ENCODE data around the gene ZNF624. TPM values are rescaled to one million over a fixed set of nuclear protein-coding genes. Genes with fewer than 3 reads are reported as not detected.
A peak's percentile ranks its signal among the peaks of the same experiment; 100 is the strongest.
"Not testable (repeated sequence)": the region's sequence is repeated elsewhere in the genome, so short reads cannot be mapped to it uniquely, and the experiment has no call there.

The ZNF624 gene
- total RNA-seq (10 to 100 TPM in 3 of 7 donors, 1 to 10 TPM in 4; 7.9 to 19.8 (median 9.1) TPM), polyA plus RNA-seq (1 to 10 TPM; 1.3 to 2.7 (median 1.5) TPM)
- long read RNA-seq, donor 1, full-length matches to known transcripts, result 4 of 4 reads
- long read RNA-seq, donor 1, partial matches to known transcripts, result 0 of 4 reads
- long read RNA-seq, donor 1, other reads (novel, unspliced or antisense), result 0 of 4 reads
- long read RNA-seq, donor 2, full-length matches to known transcripts, result 1 of 1 reads
- long read RNA-seq, donor 2, partial matches to known transcripts, result 0 of 1 reads
- long read RNA-seq, donor 2, other reads (novel, unspliced or antisense), result 0 of 1 reads

DNA sequence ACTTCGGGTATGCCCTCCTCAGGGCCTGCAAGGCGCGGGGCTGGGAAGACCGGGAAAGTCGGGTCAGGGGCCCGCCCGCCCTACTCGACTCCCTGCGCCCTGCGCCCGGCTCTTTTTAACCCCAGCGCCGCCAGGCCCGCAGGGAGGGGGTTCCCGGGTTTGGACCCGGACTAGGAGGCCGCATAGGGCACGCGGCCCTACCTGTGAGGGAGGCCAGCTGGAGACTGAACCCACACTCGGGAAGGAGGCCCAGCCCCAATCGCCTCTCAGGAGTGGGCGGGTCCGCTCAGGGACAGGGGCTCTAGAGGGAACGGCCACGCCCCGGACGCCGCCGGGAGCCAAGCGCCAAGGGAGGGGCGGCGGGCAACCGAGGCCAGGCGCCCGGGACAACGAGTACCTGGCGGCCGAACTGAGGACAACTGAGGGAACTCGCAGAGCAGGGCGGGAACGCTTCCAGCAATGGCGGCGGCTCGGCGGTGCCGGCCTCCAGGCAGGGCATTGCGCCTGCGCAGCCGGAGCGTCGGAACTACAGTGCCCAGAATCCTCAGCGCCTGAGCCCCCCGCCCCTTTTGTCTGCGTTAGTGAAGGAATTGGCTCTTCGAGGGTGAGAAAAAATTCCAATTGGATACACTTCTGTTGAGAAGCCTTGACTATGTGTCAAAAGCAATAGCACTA, at the start of gene ZNF624:
TSS of gene ZNF624 (minus strand) at position 484 of the 675 bp plus-strand sequence.
- TF ChIP-seq, protein P1, sequence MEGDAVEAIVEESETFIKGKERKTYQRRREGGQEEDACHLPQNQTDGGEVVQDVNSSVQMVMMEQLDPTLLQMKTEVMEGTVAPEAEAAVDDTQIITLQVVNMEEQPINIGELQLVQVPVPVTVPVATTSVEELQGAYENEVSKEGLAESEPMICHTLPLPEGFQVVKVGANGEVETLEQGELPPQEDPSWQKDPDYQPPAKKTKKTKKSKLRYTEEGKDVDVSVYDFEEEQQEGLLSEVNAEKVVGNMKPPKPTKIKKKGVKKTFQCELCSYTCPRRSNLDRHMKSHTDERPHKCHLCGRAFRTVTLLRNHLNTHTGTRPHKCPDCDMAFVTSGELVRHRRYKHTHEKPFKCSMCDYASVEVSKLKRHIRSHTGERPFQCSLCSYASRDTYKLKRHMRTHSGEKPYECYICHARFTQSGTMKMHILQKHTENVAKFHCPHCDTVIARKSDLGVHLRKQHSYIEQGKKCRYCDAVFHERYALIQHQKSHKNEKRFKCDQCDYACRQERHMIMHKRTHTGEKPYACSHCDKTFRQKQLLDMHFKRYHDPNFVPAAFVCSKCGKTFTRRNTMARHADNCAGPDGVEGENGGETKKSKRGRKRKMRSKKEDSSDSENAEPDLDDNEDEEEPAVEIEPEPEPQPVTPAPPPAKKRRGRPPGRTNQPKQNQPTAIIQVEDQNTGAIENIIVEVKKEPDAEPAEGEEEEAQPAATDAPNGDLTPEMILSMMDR (IDR thresholded peaks at IDR 0.05 in 8 of 11, conservative IDR thresholded peaks at IDR 0.05 in 3 of 11), result peak in 3 of 11 experiments; percentile 14 to 30 (median 26)
- TF ChIP-seq POLR2AphosphoS5 (IDR thresholded peaks at IDR 0.05) (peak; percentile 92 to 94 (median 93)), POLR2A (IDR thresholded peaks at IDR 0.05) (no peak)

DNA sequence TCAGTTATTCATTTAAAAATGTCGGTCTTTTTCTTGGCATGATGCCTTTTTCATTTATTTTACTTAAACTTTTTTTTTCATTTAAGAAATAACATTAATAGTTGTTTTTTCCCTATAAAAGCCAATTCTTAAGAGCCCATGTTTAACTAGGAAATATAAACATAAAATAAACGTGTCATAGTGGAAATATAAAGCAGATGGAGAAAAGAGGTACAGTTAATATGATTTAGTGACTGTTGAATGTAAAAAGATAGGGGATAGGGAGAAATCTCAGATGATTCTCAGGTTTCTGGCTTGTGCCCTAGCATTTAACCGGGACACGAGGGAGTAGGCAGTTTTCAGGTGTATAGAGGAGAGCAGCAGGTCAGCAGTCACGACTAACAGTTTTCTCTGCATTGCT, 44.0 kb upstream of the ZNF624 start:
- H3K9me3 ChIP-seq; intact Hi-C loops (cut with DNase I; ENCODE audit: low total_unique reads); DNase-seq; H3K36me3 ChIP-seq; H3K4me3 ChIP-seq; H3K4me1 ChIP-seq; H3K27me3 ChIP-seq (replicated peaks in 1 of 7); H3K27ac ChIP-seq: not testable (repeated sequence)
- WGBS, 5 donors, result 74 to 84% (median 78%) methylated on average over 5 of the region's 5 CpGs

More for the DNA sequence above, at the start of gene ZNF624:
- peak; percentile 95 for DNase-seq
- intact Hi-C loops (cut with DNase I; ENCODE audit: low total_unique reads), result no loop called here
- Histone ChIP-seq H3K9me3 (no peaks in the 10 kb centered on the region), H3K36me3 (peaks cover 0 to 13% (median 0%) of the 10 kb centered on the region in 6 donors), H3K27me3 (replicated peaks in 1 of 7) (peaks cover 0 to 6% (median 0%) of the 10 kb centered on the region in 7 donors), H3K4me3 (peak within 1 kb of the TSS; percentile 60 to 90 (median 76)), H3K4me1 (peaks cover 10 to 29% (median 20%) of the 10 kb centered on the region in 6 donors), H3K27ac (peak within 1 kb of the TSS; percentile 86 to 91 (median 88))
- 0 to 1% (median 0%) methylated on average over 16 to 55 of the region's 55 CpGs for WGBS, 5 donors

DNA sequence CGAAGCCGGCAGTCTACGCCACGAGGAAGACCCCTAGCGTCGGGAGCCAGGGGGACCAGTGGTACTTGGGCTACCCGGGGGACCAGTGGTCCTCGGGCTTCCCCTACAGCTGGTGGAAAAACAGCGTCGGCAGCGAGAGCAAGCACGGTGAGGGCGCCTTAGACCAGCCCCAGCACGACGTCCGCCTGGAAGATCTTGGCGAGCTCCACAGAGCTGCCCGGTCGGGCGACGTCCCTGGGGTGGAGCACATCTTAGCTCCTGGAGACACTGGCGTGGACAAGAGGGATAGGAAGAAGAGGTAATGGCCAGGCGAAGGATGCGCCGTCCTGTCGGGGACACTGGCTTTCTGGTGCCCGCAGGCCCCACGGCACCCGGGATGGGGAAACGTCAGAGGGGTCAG, 36.8 kb upstream of the ZNF624 start:
- H3K4me3 ChIP-seq; DNase-seq; intact Hi-C loops (cut with DNase I; ENCODE audit: low total_unique reads); H3K4me1 ChIP-seq; H3K27ac ChIP-seq; H3K36me3 ChIP-seq; H3K27me3 ChIP-seq (replicated peaks in 1 of 7); H3K9me3 ChIP-seq: not testable (repeated sequence)
- 62 to 92% (median 84%) methylated on average over 20 to 30 of the region's 30 CpGs for WGBS, 5 donors

DNA sequence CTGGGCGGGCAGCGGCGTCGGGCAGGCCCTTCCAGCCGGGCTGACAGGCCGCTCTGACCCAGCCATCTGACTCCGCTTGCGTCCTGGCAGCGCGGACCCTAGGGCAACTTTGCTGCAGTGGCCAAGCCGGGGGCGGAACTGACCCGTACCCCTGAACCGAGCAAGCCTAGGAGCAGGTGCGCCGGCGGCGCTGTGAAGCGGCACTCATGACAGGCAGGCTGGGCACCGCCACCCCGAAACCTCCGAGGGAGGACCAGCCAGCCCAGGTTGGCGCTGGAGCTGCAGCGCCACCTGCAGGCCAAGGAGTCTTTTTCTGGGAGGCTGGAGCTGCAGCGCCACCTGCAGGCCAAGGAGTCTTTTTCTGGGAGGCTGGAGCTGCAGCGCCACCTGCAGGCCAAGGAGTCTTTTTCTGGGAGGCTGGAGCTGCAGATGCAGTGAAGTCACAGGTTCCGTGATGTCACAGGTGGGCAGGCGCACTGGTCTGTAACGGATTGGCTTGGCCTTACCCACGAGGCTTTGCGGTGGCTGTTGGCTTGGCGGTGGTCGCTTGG, 36.2 kb upstream of the ZNF624 start, which contains the start of gene CCDC144A:
TSS of gene CCDC144A (plus strand) at position 511 of the 551 bp plus-strand sequence. CDS start 160 bp downstream, outside the sequence.
- H3K4me1 ChIP-seq; intact Hi-C loops (cut with DNase I; ENCODE audit: low total_unique reads); H3K27ac ChIP-seq; H3K27me3 ChIP-seq (replicated peaks in 1 of 7); H3K9me3 ChIP-seq; DNase-seq; H3K36me3 ChIP-seq; H3K4me3 ChIP-seq: not testable (repeated sequence)
- TF ChIP-seq, protein P1 (IDR thresholded peaks at IDR 0.05 in 8 of 11, conservative IDR thresholded peaks at IDR 0.05 in 3 of 11), result peak in 10 of 11 experiments; percentile 21 to 82 (median 40)
- WGBS, 5 donors, result 30 to 77% (median 64%) methylated on average over 6 to 33 of the region's 33 CpGs; no CpG with 5 or more reads in 1 of the 5 donors

DNA sequence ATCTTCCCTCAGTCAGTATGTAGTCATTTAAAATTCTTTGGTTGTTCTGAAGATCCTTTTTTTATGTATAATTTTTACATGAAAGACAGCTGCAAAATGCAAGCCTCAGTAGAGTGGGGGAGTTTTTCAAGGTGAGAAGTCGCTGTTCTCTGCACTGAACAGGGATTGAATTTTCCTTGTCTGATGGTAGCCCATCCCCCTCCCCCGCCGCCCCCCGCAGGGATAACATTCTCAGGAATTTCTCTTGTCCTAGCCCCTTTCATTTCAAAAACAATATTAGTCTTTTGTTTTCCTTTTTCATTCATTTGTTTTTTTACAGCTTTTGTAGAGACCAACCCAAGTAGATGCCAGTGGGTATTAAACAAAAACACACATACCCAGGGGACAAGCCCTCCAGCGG, 33.5 kb upstream of the ZNF624 start:
- H3K36me3 ChIP-seq; H3K4me1 ChIP-seq; intact Hi-C loops (cut with DNase I; ENCODE audit: low total_unique reads); H3K4me3 ChIP-seq; H3K9me3 ChIP-seq; DNase-seq; H3K27ac ChIP-seq: not testable (repeated sequence)
- 57 to 70% (median 65%) methylated on average over 5 of the region's 5 CpGs for WGBS, 5 donors
- H3K27me3 ChIP-seq (replicated peaks in 1 of 7), result peaks cover 0 to 27% (median 4%) of the 10 kb centered on the region in 7 donors

DNA sequence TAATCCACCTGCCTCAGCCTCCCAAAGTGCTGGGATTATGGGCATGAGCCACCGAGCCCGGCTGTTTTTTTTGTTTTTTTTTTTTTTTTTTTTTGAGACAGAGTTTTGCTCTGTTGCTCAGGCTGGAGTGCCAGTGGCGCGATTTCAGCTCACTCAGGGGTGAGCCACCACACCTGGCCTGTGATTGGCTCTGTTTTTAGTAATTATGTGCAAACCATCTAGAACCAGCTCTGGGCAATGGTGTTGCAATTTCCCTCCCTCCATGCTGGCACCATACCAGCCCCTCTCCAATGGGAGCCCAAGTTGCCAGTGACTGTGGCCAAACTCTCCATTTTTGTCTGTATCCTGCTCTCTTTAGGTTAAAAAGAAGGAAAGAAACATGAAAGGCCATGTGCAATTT, 32.4 kb upstream of the ZNF624 start:
- H3K4me3 ChIP-seq; H3K27ac ChIP-seq; H3K9me3 ChIP-seq; H3K4me1 ChIP-seq; H3K36me3 ChIP-seq; intact Hi-C loops (cut with DNase I; ENCODE audit: low total_unique reads); DNase-seq: not testable (repeated sequence)
- peaks cover 0 to 33% (median 4%) of the 10 kb centered on the region in 7 donors for H3K27me3 ChIP-seq (replicated peaks in 1 of 7)
- 89 to 95% (median 92%) methylated on average over 4 of the region's 4 CpGs for WGBS, 5 donors

DNA sequence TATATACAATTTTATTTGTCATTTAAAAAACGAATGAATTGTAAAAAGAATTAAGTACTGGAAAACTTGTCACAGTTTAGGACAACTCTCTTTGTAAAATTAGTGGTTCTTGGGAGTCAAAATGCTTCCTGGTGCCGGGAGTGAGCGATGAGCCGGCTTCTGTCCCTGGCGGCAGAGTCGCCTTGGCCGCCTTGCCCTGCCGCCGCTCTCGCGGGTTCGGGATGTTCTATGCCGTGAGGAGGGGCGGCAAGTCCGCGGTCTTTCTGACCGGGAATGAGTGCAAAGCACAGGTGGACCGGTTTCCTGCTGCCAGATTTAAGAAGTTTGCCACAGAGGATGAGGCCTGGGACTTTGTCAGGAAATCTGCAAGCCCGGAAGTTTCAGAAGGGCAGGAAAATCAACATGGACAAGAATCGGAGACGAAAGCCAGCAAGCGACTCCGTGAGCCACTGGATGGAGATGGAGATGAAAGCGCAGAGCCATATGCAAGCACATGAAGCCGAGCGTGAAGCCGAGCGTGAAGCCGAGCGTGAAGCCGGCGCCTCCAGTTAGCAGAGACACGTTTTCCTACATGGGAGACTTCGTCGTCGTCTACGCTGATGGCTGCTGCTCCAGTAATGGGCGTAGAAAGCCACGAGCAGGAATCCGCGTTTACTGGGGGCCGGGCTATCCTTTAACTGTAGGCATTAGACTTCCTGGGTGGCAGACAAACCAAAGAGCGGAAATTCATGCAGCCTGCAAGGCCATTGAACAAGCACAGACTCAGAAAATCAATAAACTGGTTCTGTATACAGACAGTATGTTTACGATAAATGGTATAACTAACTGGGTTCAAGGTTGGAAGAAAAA, 29.9 kb upstream of the ZNF624 start:
- H3K9me3 ChIP-seq; H3K4me1 ChIP-seq; H3K36me3 ChIP-seq; DNase-seq; H3K27ac ChIP-seq; H3K4me3 ChIP-seq; intact Hi-C loops (cut with DNase I; ENCODE audit: low total_unique reads): not testable (repeated sequence)
- H3K27me3 ChIP-seq (replicated peaks in 1 of 7), result peaks cover 0 to 33% (median 4%) of the 10 kb centered on the region in 7 donors
- WGBS, 5 donors, result 41 to 57% (median 46%) methylated on average over 44 of the region's 44 CpGs

Data from spleen (tissue), 13 donors.